IPS-18c (cell line): Measurements from ENCODE around the gene DOK7.

Experiments used
- H3K4me3 ChIP-seq: 2 replicates; pipeline ENCODE4 v1.7.0; 2013; ENCODE audit warnings: low read depth, mild to moderate bottlenecking, low read length, moderate library complexity; ENCODE audit not compliant: insufficient read depth
- H3K9me3 ChIP-seq: one replicate; pipeline ENCODE4 v1.6.1; 2013; ENCODE audit warnings: mild to moderate bottlenecking, low read length, moderate library complexity; ENCODE audit not compliant: control insufficient read depth, insufficient read depth

Gene DOK7

DNA sequence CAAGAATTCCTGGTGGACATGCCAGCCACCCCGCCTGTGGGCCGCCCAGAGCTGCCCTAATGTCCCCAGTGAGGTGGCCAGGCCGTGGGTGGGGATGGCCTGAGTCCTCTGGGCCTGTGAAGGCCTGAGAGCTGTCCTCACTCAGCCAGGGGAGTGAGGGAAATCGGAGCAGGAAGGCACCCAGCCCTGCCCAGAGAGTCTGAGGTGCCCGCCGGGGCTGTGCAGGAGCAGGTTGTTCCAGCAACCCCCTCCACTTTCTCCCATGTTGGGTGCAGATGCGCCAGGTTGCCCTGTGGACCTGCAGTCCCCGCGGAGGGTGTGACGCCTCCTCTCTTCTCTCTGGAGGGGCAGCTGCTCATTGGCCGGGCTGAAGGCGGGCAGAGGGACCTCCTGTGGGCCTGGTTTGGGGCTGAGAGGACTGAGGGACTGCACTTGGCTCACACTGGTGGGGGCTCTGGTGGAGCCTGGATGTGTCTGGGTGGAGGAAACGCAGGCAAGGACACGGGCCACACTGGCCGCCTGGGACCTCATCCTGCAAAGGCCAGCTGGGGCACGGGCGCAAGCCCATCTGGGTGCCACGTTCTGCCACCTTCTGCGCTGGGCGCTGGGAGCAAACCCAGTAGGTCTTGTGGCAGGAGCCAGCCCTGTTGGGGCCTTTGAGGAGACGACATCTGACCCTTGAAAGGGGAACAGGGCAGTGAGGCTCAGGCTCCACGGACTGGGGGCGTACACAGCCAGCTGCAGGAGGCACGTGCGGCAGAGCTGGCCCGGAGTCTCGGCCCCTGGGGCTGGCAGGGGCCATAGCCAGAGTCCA lies 14.0 kb downstream of the DOK7 start:
- Histone ChIP-seq H3K9me3 (no peaks in the 10 kb centered on the region), H3K4me3 (no peak overlapping the region)

DNA sequence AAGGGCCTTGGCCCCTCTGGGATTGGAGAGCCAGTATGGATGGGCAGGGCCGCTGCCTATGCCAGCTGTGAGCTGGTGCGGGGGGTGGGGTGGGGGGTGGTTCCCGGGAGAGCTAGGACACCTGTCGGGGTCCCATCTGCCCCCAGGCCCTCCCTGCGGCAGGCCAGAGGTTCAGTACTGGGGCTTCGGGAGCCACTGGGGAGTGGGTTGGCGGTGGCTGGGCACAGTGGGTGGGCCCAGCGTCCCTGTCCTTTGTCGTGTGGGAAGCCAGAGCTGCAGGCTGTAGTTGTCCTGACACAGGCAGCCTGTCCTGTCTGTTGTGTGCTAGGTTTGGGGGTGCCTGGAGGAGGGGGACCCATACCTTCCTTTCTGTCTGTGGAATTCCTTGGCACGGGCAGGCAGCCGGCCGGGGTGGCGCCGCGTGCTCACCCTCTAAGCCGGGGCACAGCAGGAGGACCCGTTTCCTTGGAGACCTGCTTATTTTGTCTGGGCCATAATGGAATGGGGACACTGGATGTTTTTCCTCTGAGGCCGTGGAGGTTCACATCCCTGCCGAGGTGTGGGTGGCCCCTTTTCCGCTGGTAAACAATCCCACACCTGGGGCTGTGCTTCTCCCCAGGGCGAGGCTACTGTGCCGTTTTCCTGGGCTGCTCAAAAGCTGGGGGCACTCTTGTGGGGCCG lies 14.8 kb downstream of the DOK7 start:
- H3K9me3 ChIP-seq: no peaks in the 10 kb centered on the region
- H3K4me3 ChIP-seq: no peak overlapping the region

DNA sequence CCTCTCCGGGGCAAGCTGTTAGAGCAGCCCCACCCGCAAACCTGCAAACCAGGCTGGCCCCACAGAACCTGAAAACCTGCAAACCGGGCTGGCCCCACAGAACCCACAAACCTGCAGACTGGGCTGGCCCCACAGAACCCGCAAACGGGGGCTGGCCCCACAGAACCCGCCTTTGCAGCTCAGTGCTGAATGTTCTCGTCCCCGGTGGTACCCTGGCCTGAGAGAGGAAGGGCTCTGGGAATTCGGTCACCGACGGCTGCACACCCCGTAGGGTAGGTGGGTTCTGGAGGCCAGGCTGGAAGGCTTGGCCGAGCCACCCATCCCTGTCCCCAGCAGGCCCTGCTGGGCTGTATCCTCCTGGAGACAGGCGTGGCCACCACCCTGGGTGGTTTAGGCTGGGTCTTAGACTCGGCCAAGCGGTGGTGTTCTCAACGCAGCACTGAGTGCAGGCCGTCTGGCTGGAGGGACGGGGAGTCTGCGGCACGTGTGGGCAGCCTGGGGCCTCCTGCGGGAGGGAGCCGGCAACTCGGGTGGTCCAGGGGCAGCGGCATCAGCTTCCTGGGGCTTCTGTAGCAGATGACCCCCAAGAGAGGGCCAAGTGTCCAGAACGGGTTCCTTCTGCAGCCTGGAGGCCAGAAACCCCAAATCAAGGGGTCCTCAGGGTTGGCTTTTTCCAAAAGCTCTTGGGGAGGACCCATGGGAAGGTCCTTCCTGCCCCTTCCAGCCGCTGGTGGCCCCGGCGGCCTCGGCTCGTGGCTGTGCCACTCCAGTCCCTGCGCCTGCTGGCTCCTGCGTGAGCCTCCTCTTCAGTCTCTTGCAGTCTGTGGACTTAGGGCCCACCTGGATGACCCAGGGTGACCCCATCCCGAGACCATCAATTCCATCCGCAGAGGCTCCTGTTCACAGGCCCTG lies 15.6 kb downstream of the DOK7 start:
- no peaks in the 10 kb centered on the region for H3K9me3 ChIP-seq

DNA sequence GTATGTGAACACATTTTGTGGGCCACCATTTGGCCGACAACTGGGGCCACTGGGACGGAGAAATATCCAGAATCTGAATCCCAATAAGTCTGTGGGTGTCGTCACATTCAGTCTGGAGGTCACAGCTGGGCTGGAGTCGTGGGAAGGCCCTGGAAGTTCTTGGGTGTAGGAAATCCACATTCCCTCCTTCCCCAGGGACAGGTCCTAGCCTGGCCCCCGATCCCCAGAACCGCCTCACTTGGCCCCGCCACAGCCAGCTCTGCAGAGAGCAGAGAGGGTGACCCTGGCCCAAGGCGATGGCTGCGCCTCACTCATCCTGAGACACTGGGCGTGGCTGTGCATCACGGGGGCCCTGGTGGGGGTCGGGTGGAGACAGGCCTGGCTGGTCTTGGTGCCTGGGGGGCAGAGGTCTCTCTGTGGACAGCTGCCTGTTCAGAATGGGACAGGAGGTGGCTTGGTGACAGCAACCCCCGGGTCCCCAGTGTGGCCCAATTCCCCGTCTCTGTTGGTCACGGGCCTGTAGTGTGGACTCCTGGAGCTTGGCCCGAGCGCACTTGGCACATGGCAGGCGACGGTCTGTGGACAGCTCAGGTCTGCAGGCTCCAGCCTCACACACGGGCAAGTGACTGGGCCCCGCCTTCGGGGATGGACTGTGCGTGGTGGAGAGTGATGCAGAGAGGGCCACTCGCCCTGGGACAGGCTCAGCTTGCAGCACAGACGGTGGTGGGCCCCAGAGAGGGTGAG lies 16.4 kb downstream of the DOK7 start:
- no peaks in the 10 kb centered on the region for H3K9me3 ChIP-seq
- H3K4me3 ChIP-seq: no peak overlapping the region

More for the DNA sequence above, 15.6 kb downstream of the DOK7 start:
- no peak overlapping the region for H3K4me3 ChIP-seq

DNA sequence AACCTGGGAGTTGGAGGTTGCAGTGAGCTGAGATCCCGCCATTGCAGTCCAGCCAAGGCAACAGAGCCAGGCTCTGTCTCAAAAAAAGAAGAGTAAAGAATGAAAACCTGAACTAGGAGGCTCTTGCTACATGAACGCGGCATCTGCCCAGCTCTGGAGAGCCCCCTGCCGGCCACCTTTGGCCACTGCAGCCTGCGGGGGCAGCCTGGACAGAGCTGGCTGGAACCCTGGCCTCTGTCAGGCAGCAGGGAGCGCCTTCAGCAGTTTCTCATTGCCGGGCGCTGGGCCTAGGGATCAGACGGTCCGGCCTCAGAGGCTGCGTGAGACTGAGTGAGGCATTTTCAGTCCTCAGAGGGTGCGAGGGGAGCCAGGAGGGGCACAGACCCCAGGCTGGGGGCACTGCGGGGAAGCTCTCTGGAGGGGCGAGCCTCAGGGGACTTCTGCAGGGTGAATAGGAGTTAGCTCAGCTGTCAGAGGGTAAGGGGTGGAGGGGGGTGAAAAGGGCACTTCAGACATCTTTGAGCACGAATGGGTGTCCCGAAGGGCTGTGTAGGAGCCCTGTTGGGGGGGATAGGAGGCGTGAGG lies 17.5 kb downstream of the DOK7 start:
- Histone ChIP-seq H3K9me3 (peaks cover 2% of the 10 kb centered on the region), H3K4me3 (peak overlapping the region; percentile 4; the same call in 1 of the 2 replicates)

DNA sequence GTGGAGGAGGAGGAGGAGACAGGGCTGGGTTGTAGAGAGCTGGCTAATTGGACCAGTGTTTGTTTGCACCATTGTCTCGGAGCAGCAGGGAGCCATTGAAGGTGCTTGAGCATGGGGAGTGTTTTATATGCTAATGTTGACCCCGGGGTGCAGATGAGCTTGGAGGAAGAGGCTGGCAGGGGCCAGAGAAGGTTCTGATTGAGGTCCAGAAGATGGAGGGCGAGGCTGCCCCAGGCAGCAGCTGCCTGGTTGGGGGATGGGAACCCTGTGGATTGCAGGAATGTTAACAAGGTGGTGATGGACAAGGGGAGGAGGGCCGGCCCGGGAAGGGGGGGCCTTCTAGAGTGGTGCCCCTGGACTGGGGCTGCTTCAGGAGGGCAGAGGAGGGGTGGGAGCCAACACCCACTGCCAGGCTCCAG lies 18.0 kb downstream of the DOK7 start:
- Histone ChIP-seq H3K4me3 (peak overlapping the region; percentile 4; the same call in 1 of the 2 replicates), H3K9me3 (peaks cover 2% of the 10 kb centered on the region)

DNA sequence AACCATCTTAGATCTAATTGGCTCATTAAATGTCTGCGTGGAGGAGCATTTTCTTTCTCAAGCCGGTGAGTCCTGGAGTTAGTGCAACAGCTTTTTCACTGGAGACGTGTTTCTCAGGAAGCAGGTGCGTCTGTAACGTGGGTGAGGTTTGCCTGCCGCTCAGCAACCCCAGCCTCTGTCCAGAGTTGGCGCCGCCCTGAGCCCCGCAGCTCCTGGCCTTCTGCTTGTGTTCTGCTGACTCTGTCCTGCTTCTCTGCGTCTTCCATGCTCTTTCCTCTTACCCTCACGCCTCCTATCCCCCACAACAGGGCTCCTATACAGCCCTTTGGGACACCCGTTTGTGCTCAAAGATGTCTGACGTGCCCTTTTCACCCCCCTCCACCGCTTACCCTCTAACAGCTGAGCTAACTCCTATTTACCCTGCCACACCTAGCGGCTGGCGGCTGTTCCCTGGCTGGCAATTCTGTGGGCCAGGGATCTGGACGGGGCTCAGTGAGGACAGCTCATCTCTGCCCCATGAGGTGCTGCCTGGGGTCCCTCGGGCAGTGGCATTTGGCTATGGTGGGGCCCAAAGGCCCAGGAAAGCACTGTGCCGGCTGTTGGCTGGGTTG lies 18.8 kb downstream of the DOK7 start:
- H3K9me3 ChIP-seq: peaks cover 2% of the 10 kb centered on the region
- no peak overlapping the region for H3K4me3 ChIP-seq

DNA sequence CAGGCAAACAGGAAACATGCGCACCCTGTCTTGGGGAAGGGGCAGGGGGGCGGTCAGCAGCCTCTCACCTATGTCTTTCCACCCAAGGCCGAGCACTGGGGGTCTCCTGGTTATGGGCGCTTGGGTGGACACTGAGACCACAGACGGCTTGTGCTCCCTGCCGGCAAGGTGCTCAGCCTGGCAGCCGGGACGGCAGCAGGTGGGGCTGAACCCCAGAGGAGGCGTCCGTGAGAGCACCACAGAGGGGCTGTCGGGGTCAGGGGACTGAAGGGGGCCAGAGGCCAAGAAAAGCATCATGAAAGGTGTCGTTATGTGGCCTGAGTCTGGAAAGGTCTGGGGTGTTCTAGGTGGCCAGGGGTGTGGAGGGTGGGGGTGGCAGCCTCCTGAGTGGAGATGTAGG lies 19.6 kb downstream of the DOK7 start:
- Histone ChIP-seq H3K4me3 (no peak overlapping the region), H3K9me3 (peaks cover 2% of the 10 kb centered on the region)

DNA sequence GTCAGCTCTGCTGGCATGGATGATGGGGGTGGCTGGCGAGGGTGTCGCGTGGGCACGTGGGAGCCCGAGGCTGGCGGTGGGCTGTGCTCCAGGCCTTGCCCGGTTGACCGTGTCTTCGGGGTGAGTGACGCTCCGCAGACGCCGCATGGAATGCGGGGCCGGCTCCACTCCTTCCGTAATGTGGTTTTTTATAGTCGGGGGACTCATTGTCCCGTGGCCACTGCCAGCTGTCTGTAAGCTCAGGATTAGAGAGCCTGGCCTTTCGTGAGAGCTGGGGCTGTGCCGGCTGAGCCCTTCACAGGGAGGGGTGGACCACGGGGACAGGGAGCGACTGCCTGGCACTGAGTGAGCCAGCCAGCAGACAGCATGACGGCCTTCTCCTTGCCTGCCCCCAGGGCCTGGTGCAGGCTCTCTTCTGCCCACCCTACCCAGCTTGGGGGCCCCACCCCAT lies 20.4 kb downstream of the DOK7 start:
- H3K4me3 ChIP-seq: no peak overlapping the region
- peaks cover 2% of the 10 kb centered on the region for H3K9me3 ChIP-seq

DNA sequence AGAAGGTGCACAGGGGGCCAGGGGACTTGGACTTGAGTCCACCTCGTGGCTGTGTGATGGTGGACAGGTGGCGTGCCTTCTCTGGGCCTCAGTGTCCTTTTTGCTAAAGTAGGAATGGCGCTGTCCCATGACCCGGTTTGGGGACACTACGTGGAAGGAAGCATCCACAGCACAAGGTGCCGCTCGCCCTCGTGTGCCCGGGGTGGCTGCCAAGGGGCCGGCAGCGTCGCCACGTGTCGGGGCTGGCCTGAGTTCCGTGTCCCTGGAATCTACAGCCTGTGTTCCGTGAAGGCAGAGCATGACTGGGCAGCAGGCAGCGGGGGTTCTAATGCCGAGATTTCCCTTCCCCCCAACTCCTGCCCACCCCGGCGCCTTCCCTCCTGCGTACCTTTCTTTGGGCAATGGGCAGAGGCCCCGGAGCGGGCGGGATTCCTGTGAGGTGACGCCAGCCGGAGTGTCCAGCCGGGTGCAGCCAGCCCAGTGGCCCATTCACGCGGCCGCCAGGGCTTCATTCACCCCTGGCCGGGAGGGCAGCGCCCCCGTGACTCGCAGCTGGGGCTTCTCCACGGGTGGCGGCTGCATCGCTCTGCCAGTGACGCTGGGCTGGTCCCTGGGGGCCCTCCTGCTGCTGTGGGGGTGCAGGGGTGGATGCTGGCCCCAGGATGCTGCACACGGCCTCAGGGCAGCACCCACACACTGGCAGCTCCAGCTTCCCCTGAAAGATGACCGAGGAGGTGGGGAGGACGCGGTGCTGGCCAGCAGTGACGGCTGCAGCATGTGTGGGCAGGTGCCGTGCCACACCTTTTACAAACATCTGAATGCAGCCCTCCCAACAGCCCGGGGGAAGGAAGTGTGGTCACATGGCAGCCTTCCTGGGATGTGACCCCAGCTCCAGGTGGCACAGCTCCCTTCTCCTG lies 21.2 kb downstream of the DOK7 start:
- Histone ChIP-seq H3K9me3 (peaks cover 2% of the 10 kb centered on the region), H3K4me3 (no peak overlapping the region)

DNA sequence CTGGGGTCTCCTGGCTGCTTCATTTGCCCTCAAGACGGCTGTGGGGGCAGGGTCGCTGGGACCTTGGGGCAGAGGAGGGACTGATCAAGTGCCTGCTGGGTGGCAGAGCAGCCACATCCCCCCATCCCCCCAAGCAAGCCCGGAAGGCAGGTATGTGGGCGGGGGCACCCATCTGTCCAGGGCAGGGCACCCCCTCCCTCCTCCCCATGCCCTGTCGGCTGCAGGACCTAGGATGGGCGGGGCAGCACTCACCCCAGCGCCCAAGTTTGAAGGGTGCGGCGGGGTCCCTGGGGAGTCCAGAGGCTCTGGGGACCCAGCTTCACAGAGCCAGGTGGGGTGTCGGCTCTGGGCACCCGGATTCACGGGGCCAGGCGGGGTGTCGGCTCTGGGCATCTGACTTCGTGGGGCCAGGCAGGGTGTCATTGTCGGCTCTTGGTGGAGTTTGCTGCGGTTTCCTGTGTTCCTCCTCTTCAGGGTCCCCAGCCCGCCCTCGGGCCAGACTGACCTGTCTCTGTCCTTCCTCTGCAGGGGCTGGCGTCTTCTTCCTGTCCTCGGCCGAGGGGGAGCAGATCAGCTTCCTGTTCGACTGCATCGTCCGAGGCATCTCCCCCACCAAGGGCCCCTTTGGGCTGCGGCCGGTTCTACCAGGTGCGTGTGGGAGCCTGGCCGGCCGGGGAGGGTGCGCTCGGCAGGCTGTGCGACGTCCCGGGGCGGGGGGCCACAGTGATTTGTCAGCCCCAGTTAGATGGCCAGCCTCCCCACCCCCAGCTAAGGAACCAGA lies 22.1 kb downstream of the DOK7 start:
- Histone ChIP-seq H3K4me3 (no peak overlapping the region), H3K9me3 (peaks cover 2% of the 10 kb centered on the region)

DNA sequence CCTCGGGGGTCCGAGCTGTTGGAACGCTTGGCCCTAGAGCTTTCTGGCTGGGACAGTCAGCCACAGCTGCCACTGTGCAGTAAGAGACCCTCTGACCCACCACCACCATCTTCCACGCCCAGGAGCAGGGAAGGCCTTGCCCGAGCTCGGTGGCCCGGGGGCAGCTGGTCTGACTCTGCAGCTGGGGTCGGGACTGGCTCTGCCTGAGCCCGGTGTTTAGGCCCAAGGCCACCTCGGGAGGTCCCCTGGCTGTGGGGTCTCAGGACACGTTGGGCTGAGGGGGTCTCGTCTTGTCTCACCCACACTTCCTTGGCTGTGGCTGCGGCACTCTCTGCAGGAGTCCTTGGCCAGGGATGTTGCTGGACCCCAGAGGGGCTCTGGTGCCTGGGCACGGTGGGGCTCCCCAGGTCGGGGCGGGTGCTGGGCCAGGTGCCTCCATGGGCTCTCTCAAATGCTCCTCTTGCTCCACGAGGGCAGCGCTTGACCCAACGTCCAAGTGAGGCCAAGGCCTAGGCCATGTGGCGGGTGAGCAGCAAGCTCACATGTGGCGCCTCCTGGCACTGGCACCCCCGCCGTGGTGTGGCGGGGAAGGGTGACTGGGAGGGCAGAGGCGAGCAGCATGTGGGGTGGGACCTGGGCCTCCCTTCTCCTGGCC lies 22.9 kb downstream of the DOK7 start:
- peaks cover 2% of the 10 kb centered on the region for H3K9me3 ChIP-seq
- no peak overlapping the region for H3K4me3 ChIP-seq

DNA sequence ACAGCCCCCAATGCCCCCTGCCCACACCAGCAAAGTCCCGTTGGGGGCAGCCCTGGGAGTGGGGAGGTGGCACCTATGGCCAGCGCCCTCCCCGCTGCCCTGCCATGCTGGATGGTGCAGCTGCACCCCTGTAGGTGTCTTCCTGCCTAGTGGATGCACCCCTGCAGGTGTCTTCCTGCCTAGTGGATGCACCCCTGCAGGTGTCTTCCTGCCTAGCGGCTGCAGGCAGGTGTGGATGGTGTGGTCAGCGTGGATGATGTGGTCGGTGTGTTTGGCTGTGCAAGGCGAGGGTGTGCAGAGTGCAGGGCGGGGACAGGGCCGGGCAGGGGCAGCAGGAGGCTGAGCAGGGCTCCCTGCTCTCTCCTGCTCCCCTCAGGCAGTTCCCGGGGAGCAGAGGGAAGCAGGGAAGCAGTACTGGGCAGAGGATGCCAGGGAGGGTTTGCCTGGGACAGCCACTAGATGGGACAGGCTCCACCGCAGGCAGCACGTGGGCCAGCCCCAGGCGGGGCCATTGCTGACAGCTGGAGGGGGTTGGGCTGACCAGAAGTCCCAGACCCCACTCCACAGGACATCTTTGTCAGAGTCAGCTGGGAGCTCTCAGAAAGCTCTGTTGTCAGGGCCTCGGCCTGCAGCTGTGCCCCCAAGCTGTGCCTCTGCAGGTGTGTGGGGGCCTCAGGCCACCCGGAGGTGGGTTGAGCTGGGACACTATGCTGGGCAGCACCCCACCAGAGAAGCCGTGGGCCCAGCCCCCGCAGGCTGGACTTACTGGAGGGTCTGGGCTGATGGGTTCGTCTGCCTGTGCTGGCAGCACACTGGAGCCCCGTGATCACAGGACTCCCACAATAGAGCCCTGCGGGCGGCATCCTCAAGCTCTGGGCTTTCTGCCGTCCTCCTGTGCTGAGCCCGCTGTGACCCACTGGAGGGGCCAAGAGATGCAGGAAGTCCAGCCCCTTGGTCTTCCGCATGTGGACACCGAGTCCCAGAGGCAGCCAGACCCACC lies 23.7 kb downstream of the DOK7 start:
- Histone ChIP-seq H3K9me3 (peaks cover 2% of the 10 kb centered on the region), H3K4me3 (no peak overlapping the region)
